GDM1 (cell line): ENCODE measurements around the gene NEO1.
"Not testable (repeated sequence)": the region's sequence is repeated elsewhere in the genome, so short reads cannot be mapped to it uniquely, and the experiment has no call there.

Experiments used
- DNase-seq: peaks from one replicate; lab custom pipeline; 2025; lab: John Stamatoyannopoulos, UW

Gene NEO1

GRCh38 chr15:73141216-73141900 lies 89.1 kb downstream of the NEO1 start:
- DNase-seq: no peak

DNA sequence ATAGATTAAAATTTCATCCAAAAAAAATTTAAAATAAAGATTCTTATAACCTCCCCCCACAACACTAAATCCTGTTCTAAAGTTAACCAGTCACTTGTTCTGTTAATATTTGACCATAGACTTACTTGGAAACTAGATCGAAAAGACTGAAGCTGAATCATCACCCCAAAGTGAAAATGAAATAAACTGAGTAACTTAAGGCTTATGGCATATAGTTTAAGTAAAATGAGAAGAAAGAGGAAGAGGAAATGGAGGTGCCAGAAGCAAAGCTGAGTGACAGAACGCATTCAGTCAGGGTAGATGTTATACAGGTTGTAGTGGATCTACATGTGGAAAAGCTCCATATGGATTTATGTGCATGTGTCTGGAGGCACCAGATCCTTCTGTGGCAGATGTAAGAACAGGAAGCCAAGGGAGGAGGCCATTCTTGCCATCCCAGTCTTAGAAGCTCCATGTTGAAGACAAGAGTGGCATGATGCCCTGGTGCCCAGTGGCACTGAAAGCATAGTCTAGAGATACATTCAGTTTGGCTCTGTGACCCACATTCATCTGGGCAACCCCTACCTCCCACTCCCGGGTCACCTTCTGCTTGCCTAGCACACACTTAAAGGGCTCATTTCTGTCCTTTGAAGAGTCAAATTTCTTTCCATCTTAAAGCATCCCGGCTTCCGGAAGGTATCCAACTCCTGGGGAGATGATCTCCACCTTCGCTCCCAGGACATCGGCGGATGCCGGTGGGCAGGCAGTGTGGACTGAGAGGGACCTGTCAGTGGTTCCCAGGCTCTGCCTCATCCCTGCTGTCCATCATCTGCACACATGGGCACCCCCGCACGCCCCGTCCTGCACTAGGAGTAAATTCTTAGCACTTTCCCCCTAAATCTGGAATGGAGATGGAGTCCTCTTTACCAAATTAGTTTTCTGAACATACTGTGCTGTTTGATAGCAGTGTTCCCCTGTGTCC lies 90.8 kb downstream of the NEO1 start:
- DNase-seq: no peak

DNA sequence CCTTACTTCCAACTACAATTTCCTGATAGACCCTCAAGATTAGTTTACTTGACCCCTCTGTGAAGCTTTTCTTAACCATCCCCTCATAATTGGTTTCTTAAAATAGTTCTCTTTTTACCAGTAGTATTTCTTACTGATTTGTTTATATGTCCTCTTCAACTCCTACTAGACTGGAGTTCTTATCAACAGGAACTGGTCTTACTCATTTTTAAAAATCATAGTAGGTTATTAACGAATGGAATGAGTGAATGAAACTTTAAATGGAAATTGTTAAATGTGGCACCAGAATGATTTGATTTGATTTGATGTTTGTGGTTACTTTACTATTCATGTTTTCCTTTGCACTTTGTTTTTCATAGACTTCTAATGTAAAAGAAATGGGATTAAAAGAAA lies 91.5 kb downstream of the NEO1 start:
- no peak for DNase-seq

DNA sequence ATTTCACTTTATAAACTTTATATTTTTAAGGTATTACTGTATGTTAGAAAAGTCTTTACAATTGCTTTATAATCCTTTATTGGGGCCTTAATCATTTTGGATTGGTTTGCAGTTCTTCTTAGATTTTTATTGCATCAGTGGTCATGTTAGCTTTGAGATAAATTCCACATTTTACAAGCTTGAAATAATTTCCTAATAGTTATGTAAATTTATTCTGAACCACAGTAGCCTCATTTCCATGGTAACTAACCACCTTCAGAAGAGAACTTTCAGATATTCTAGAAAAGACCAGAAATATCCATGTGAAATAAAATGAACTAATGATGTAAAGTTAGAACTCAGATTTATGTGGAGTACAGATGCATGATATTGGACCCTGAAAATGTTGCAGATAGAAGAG lies 94.2 kb downstream of the NEO1 start:
- DNase-seq: no peak

DNA sequence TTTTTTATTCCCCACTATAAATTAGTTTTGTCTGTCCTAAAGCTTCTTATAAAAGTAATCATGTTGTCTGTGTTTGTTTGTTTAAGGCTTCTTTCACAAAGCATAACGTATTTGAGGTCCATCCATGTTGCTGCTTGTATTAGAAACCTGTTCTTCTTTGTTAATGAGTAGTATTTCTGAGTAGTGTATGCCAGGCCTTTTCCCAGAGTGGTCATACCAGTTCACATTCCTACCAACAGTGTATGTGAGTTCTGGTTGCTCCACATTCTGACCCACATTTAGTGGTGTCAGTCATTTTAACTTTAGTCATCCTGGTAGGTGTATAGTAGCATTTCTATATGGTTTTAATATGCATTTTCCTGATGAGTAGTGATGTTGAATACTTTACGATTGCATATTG lies 98.6 kb downstream of the NEO1 start:
- DNase-seq: no peak

DNA sequence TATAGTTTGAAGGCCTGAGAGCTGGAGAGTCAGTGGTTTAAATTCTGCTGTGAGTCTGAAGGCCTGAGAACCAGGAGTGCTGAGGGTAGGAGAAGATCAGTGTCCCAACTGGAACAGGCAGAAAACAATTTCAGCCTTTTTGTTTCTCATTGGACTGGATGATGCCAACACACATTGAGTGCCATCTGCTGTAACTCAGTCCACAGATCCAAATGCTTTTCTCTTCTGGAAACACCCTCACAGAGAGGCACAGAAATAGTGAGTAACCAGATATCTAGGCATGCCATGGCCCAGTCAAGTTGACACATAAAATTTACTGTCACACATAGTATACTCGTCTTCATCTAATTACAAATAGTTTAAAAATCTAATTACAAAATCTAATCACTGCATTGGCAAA lies 100.8 kb downstream of the NEO1 start:
- no peak for DNase-seq

DNA sequence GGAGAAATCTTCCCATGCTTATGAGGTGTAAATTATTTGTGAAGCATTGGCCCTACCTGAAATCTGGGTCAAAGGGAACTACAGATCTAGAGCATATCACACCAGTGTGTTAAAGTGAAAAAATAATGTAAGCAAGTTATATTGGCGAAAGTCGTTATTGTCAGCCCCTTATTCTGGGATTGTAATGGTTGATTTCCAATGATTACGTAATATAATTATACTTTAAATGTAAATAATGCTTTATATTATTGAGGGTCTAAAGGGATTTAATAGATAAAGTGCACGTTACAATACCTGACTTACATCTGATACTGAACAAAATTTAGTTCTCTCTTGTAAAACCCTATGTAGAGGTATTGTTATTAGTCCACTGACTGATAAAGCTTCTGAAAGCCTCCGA lies 101.2 kb downstream of the NEO1 start:
- no peak for DNase-seq

- DNase-seq: no peak
Measured at GRCh38 chr15:73156431-73157191, 104.3 kb downstream of the NEO1 start.

- no peak for DNase-seq
Measured at GRCh38 chr15:73161546-73161945, 109.3 kb downstream of the NEO1 start.

DNA sequence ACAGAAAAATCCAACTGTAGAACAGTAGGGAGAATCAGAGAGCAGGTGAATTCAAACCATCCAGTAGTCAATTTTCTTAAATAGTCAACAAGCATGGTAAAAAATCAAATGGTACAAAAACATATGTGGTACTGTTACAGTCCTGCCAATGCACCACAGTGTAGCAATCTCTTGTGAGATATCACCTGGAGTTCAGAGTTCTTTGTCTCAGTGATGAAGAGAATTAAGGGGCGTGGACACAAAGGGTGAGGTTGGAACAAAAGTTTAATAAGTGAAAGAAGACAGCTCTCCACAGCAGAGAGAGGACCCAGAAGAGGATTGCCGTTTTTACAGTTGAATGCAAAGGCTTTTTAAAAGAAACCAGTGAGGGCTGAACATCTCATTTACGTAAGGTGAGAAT lies 113.2 kb downstream of the NEO1 start:
- DNase-seq: no peak

DNA sequence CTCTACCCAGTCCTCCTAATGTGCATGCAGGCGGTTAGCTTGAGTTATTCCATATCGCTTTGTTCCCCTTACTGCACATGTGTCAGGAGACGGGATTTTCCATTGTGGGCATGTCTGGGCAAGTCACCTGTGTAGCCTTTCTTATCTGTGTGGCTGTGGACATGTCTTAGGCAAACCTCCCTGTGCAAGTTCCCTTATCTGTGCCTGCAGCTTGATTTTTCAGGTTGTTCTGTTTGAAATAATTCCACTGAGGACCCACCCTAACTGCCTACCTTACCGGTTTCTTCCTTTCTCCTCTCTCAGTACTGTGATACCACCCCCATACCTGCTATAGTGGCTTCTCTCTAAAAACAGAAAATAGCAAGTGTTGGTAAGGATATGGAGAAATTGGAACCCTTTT lies 113.6 kb downstream of the NEO1 start:
- DNase-seq: no peak

- DNase-seq: not testable (repeated sequence)
Measured at GRCh38 chr15:73166711-73167110, 114.4 kb downstream of the NEO1 start.

DNA sequence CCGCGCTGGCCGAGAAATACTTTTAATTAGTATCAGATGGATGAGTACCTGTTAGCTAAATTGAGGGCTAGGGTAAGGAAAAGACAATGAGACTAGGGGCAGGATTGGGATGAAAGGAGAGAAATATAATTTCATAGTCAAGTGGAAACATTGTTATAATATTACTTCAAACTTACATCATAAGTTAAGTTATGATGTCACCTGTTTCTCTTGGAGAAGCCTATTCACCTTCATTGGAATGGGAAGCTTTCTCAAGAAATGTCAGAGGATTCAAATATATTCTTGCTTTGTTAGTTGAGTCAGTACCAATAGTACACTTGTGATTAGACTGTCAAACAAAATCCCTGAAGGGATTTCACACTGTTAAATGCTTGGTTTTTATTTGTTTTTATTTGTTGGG lies 116.2 kb downstream of the NEO1 start:
- DNase-seq: no peak

DNA sequence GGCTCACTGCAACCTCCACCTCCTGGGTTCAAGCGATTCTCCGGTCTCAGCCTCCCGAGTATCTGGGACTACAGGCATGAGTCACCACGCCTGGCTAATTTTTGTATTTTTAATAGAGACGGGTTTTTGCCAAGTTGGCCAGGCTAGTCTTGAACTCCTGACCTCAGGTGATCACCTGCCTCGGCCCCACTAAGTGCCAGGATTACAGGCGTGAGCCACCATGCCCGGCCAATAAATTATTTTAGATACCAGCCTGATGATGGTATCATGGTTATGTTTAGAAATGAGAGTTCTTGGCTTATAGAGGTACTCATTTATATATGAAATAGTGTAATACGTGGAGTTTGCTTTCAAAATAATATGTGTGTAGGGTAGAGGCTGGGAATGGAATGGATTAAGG lies 119.4 kb downstream of the NEO1 start:
- no peak for DNase-seq

DNA sequence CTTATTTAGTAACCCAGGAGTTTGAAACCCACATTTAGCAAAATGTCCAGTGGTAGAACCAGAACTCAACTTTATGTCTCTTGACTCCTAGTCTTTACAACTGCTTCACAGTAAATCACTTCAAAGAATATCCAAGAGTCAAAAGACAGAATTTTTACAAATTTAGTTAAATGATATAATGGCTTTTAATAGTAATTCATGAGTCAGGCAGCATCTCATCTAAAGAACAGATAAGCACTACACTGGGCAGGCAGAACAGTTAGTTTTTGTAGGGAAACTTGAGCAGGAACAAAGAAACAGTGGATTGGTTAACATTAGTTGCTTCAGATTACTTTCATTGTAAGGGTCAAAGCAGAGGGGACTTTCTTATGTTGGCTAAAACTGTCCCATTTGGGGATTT lies 120.2 kb downstream of the NEO1 start:
- DNase-seq: no peak

DNA sequence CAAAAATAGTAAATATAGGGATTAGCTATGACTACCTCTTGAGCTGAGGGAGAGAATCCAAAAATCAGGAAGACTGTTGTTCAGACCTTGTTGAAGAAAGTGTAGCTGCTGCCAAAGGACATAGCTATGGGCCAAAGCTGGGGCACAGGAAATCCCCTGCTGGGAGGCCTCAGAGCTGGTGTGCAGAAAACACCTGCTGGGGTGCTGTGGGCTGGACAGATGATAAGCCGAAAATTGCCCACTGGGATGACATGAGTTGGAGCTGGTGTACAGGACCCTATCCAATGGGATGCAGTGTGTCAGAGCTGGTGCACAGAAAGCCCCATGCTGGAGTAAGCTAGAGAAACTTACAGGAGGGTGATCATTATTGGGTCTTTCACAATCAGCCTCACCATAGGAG lies 121.9 kb downstream of the NEO1 start:
- DNase-seq: no peak

DNA sequence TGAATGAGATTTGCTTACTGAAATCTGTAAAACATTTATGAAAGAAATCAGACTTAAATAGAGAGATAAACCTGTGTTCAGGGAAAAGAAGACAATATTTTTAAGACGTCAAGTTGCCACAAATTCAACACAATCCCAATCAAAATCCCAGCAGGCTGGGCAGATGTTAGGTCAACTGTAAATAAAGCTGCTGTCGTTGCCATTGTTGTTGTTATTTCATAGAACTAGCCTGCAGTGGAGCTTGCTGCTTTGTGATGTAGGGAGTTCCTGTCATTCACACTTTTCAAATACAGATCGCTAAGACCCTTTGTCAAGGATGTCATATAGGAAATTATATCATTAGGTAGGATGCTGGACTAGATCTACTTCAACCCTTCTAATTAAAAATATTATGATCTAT lies 123.1 kb downstream of the NEO1 start:
- DNase-seq: no peak

GRCh38 chr15:73176598-73176997 lies 124.3 kb downstream of the NEO1 start:
- no peak for DNase-seq

GRCh38 chr15:73183071-73183470 lies 130.8 kb downstream of the NEO1 start:
- DNase-seq: no peak

DNA sequence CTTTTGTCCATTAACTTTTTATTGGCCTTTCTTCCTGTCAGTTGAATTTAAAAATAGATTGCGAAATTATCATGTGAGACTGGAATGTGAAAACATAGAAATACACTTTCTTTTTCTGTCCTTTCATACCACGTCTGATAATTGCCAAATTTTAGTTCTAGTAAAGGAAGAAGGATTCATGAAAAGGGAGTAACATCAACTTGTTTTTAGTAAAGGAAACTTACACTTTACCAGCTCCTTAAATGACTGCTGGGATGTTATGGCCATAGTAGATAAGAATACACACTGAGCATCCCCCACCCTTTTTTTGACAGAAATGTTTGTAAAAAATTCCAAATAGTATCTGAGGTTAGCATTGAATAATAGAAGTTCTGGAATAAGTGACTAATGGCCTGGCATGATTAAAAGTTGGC lies 137.9 kb downstream of the NEO1 start:
- DNase-seq: no peak

GRCh38 chr15:73195166-73195565 lies 142.9 kb downstream of the NEO1 start:
- no peak for DNase-seq

- DNase-seq: no peak
Measured at GRCh38 chr15:73196113-73196512, 143.8 kb downstream of the NEO1 start.

DNA sequence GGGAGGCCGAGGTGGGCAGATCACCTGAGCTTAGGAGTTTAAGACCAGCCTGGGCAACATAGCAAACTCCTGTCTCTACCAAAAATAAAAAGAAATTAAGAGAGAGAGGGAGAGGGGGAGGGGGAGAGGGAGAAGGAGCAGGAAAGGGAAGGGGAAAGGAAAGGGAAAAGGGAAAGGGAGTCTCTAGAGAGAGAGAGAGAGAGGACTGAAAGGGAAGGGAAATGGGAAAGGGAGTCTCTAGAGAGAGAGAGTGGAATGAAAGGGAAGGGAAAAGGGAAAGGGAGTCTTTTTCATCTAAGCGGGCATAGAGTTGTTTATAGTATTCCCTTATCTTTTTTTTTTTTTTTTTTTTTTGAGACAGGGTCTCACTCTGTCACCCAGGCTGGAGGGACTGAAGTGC lies 148.1 kb downstream of the NEO1 start:
- DNase-seq: no peak
